Panc1 (cell line): ENCODE measurements around the gene C17orf50. TPM values are rescaled to one million over a fixed set of nuclear protein-coding genes. Genes with fewer than 3 reads are reported as not detected.

Experiments used
- ATAC-seq: fragments of 200-7000 bp; cut with Tn5 transposase; 2 replicates; pipeline ENCODE4 v1.9.1; 2020; ENCODE audit warnings: mild to moderate bottlenecking, moderate library complexity
- BruUV-seq: library from RNA; stranded (reverse); fragments of 400-500 nt; replicated peaks from 2 replicates; lab custom pipeline; 2021; lab: Mats Ljungman, UMichigan
- CTCF ChIA-PET: fragments of 300-600 bp; sonication (Branson Sonifier 250); formaldehyde crosslinking; loops from one replicate; lab custom pipeline; 2022; ENCODE audit warnings: antibody characterized with exemption; lab: Charles Lee
- POLR2A ChIA-PET: fragments of 300-600 bp; sonication (Branson Sonifier 250); formaldehyde crosslinking; loops from one replicate; lab custom pipeline; 2022; ENCODE audit warnings: antibody characterized with exemption; lab: Charles Lee
- DNase-seq: peaks from one replicate; pipeline ENCODE4 v3.0.0-alpha.2; 2010; ENCODE audit warnings: low read depth, low spot score
- H3K27ac ChIP-seq: 2 replicates; pipeline ENCODE4 v1.5.1; 2011; ENCODE audit warnings: mild to moderate bottlenecking, low read length, inconsistent platforms
- H3K27me3 ChIP-seq: fragments of 200-500 bp; sonication (Bioruptor generic); 2 replicates; pipeline ENCODE4 v1.6.0; 2014; ENCODE audit warnings: low read length, inconsistent platforms; ENCODE audit not compliant: control insufficient read depth, insufficient read depth
- H3K36me3 ChIP-seq: fragments of 200-500 bp; sonication (Bioruptor generic); 2 replicates; pipeline ENCODE4 v1.5.1; 2014; ENCODE audit warnings: inconsistent platforms, mild to moderate bottlenecking, low read length, moderate library complexity; ENCODE audit not compliant: control insufficient read depth, insufficient read depth
- H3K4me1 ChIP-seq: 2 replicates; pipeline ENCODE4 v1.5.1; 2011; ENCODE audit warnings: inconsistent platforms, mild to moderate bottlenecking, low read length, moderate library complexity; ENCODE audit not compliant: control insufficient read depth, insufficient read depth
- H3K4me3 ChIP-seq, 2 experiments: 2 replicates each; pipeline ENCODE4 v1.5.1; 2011 to 2012; ENCODE audit warnings: low read depth in 2 of 2, low read length in 2 of 2, mild to moderate bottlenecking in 2 of 2, inconsistent platforms in 1 of 2, moderate library complexity in 1 of 2
- H3K9me3 ChIP-seq: fragments of 200-500 bp; sonication (Bioruptor generic); 2 replicates; pipeline ENCODE4 v1.5.1; 2014; ENCODE audit warnings: low read depth, mild to moderate bottlenecking, inconsistent platforms, low read length, moderate library complexity; ENCODE audit not compliant: control insufficient read depth, insufficient read depth
- POLR2AphosphoS5 ChIP-seq: IDR thresholded peaks from 2 replicates; pipeline ENCODE4 v1.6.1; 2012; ENCODE audit warnings: mild to moderate bottlenecking, low read depth, low read length, moderate library complexity
- REST ChIP-seq, 2 experiments: IDR thresholded peaks; 2 replicates each; pipeline ENCODE4 v1.6.1; 2011 to 2012; ENCODE audit warnings: low read depth in 2 of 2, control low read depth in 1 of 2, low read length in 1 of 2, mild to moderate bottlenecking in 1 of 2, moderate library complexity in 1 of 2; ENCODE audit not compliant: insufficient read depth in 1 of 2
- SIN3A ChIP-seq: IDR thresholded peaks from 2 replicates; pipeline ENCODE4 v1.6.1; 2012; ENCODE audit warnings: low read depth, mild to moderate bottlenecking, low read length, moderate library complexity, borderline replicate concordance; ENCODE audit not compliant: insufficient read depth
- TCF7L2 ChIP-seq: IDR thresholded peaks from 2 replicates; pipeline ENCODE4 v1.6.1; 2011; ENCODE audit warnings: mild to moderate bottlenecking, low read depth, low read length, inconsistent platforms
- in situ Hi-C: cut with HindIII; loops from 2 replicates; pipeline ENCODE4 v1.10.0; 2016; ENCODE audit warnings: low sequenced_read_pairs, low pct_unique_long_range_greater_than_20kb
- intact Hi-C: fragments of 100-400 bp; cut with micrococcal nuclease; formaldehyde crosslinking; loops from one replicate; pipeline ENCODE4 v1.10.0; 2022; ENCODE audit not compliant: unreplicated experiment
- total RNA-seq: library from RNA; stranded (reverse); gene quantifications from one replicate; pipeline ENCODE4 v1.2.1, GENCODE V29; 2021; ENCODE audit not compliant: unreplicated experiment
- TF ChIP-seq, protein P1 (sequence below): fragments of 450-650 bp; IDR thresholded peaks from 2 replicates; pipeline ENCODE4 v1.5.1; 2017; ENCODE audit warnings: mild to moderate bottlenecking

The C17orf50 gene
- total RNA-seq, 1 experiment from 2014 or later = not detected

DNA sequence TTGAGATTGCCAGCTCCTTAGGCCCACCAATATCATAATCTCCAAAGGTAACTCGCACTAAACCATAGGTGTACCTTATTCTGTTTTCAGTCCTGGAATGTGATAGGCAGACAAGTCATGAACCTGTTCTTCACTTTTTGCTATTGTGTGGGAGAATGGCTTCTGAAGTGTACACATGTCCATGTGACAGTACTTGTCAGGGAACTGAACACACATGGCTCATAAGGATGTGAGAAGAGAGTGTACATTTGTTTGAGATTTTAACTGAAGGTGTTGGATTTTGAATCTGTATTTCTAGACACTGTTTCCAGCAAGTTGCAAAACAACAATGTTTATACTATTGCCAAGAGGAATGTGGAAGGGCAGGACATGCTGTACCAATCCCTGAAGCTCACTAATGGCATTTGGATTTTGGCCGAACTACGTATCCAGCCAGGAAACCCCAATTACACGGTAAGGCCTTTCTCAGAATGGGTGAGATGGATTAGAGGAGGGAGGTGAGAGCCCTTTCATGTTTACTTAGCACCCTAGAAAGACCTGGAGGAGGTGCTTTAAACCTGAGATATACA is 43.7 kb upstream of the C17orf50 start:
- Histone ChIP-seq H3K27ac (no peak overlapping the region), H3K36me3 (peaks cover 56% of the 10 kb centered on the region), H3K27me3 (no peaks in the 10 kb centered on the region), H3K9me3 (no peaks in the 10 kb centered on the region), H3K4me3 (no peak overlapping the region), H3K4me1 (no peaks in the 10 kb centered on the region)
- DNase-seq (no peak), ATAC-seq (no peak)
- in situ Hi-C loops (no loop called here), intact Hi-C loops (no loop called here)
- ChIA-PET CTCF (no interaction called here), POLR2A (no interaction called here)
- no TSS peak for BruUV-seq
- no peak for TF ChIP-seq POLR2AphosphoS5
- no peak for TF ChIP-seq SIN3A
- TF ChIP-seq, protein P1, sequence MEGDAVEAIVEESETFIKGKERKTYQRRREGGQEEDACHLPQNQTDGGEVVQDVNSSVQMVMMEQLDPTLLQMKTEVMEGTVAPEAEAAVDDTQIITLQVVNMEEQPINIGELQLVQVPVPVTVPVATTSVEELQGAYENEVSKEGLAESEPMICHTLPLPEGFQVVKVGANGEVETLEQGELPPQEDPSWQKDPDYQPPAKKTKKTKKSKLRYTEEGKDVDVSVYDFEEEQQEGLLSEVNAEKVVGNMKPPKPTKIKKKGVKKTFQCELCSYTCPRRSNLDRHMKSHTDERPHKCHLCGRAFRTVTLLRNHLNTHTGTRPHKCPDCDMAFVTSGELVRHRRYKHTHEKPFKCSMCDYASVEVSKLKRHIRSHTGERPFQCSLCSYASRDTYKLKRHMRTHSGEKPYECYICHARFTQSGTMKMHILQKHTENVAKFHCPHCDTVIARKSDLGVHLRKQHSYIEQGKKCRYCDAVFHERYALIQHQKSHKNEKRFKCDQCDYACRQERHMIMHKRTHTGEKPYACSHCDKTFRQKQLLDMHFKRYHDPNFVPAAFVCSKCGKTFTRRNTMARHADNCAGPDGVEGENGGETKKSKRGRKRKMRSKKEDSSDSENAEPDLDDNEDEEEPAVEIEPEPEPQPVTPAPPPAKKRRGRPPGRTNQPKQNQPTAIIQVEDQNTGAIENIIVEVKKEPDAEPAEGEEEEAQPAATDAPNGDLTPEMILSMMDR = no peak
- no peak for TF ChIP-seq REST (IDR thresholded peaks at IDR 0.05; ENCODE audit: insufficient read depth in 1 of 2, low read depth in 2 of 2, low read length in 1 of 2)
- no peak for TF ChIP-seq TCF7L2

DNA sequence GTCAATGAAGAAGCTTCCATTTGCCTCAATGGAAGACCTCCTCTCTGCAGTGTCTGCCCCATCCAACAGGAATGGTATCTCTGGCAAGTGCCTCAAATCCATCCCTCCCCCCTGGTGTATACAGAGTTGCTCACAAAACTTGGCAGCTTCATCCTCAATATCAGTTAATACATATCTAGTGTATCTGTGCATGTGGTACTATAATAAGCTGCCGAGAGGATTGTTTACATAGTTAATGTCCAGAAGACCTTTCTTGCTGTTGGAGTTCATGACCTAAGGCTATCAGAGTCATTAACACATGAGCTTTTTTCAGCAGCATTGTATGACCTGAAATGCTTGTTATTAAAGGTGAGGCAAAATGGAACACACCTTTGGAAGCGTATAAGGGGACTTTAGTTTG is 43.2 kb upstream of the C17orf50 start:
- in situ Hi-C loops = no loop called here
- Histone ChIP-seq H3K4me3 (no peak overlapping the region), H3K27ac (no peak overlapping the region), H3K27me3 (no peaks in the 10 kb centered on the region), H3K4me1 (no peaks in the 10 kb centered on the region), H3K36me3 (peaks cover 58% of the 10 kb centered on the region), H3K9me3 (no peaks in the 10 kb centered on the region)
- no peak for DNase-seq
- ChIA-PET CTCF (no interaction called here), POLR2A (no interaction called here)
- BruUV-seq = no TSS peak
- no peak for TF ChIP-seq TCF7L2
- no peak for TF ChIP-seq REST (IDR thresholded peaks at IDR 0.05; ENCODE audit: insufficient read depth in 1 of 2, low read depth in 2 of 2, low read length in 1 of 2)
- TF ChIP-seq SIN3A = no peak
- TF ChIP-seq, protein P1 = no peak
- TF ChIP-seq POLR2AphosphoS5 = no peak
- intact Hi-C loops = no loop called here
- ATAC-seq = 0 out of 2 replicates have a peak, but pooled peaks have one; percentile 15
